Mesenchymal stem cell (in vitro differentiated cells and primary cell): ENCODE data around the gene WDR12.
A peak's percentile ranks its signal among the peaks of the same experiment; 100 is the strongest.

Experiments used
- DNase-seq: peaks from one replicate; pipeline ENCODE4 v3.0.0-alpha.2; 2013
- H2AFZ ChIP-seq: one replicate; pipeline ENCODE4 v1.6.1; 2013; ENCODE audit warnings: low read depth, mild to moderate bottlenecking, control low read depth, inconsistent platforms, low read length, moderate library complexity
- H2AK5ac ChIP-seq: 2 replicates; pipeline ENCODE4 v1.6.1; 2013; ENCODE audit warnings: low read length, moderate library complexity, mild to moderate bottlenecking, inconsistent platforms; ENCODE audit not compliant: severe bottlenecking
- H2BK120ac ChIP-seq: one replicate; pipeline ENCODE4 v1.6.1; 2013; ENCODE audit warnings: low read depth, mild to moderate bottlenecking, inconsistent platforms, low read length, moderate library complexity
- H2BK12ac ChIP-seq, 2 experiments: one replicate each; pipeline ENCODE4 v1.6.1; 2013; ENCODE audit warnings: inconsistent platforms in 2 of 2, low read length in 2 of 2, mild to moderate bottlenecking in 2 of 2, moderate library complexity in 2 of 2, control low read depth in 1 of 2
- H2BK15ac ChIP-seq: one replicate; pipeline ENCODE4 v1.6.1; 2013; ENCODE audit warnings: mild to moderate bottlenecking, low read depth, inconsistent platforms; ENCODE audit not compliant: poor library complexity, severe bottlenecking
- H2BK5ac ChIP-seq: 2 replicates; pipeline ENCODE4 v1.6.1; 2013; ENCODE audit warnings: low read depth, mild to moderate bottlenecking, low read length, control low read depth, inconsistent platforms; ENCODE audit not compliant: poor library complexity, severe bottlenecking
- H3K14ac ChIP-seq, 2 experiments: one replicate each; pipeline ENCODE4 v1.6.1; 2013; ENCODE audit warnings: inconsistent platforms in 2 of 2, low read length in 2 of 2, control low read depth in 1 of 2, mild to moderate bottlenecking in 1 of 2, moderate library complexity in 1 of 2
- H3K18ac ChIP-seq, 2 experiments: one replicate each; pipeline ENCODE4 v1.6.1; 2013; ENCODE audit warnings: inconsistent platforms in 2 of 2, low read length in 2 of 2, control low read depth in 1 of 2, low read depth in 1 of 2, mild to moderate bottlenecking in 1 of 2
- H3K23ac ChIP-seq, 2 experiments: one replicate each; pipeline ENCODE4 v1.6.1; 2013; ENCODE audit warnings: inconsistent platforms in 2 of 2, low read length in 2 of 2, mild to moderate bottlenecking in 2 of 2, moderate library complexity in 2 of 2, control low read depth in 1 of 2
- H3K27ac ChIP-seq: 2 replicates; pipeline ENCODE4 v1.5.1; 2013; ENCODE audit warnings: mild to moderate bottlenecking, moderate library complexity, low read length, control low read depth, inconsistent platforms; ENCODE audit not compliant: poor library complexity, severe bottlenecking
- H3K27me3 ChIP-seq, 2 experiments: 2 replicates each; pipeline versions ENCODE4 v1.6.1 to v1.7.0; 2013; ENCODE audit warnings: low read length in 2 of 2, mild to moderate bottlenecking in 2 of 2, moderate library complexity in 2 of 2, control low read depth in 1 of 2, inconsistent platforms in 1 of 2; ENCODE audit not compliant: control insufficient read depth in 1 of 2, insufficient read depth in 1 of 2
- H3K36me3 ChIP-seq, 2 experiments: 2 replicates each; pipeline versions ENCODE4 v1.6.1 to v1.7.0; 2013; ENCODE audit warnings: low read length in 2 of 2, control low read depth in 1 of 2, inconsistent platforms in 1 of 2, low read depth in 1 of 2, mild to moderate bottlenecking in 1 of 2; ENCODE audit not compliant: insufficient read depth in 2 of 2, control insufficient read depth in 1 of 2
- H3K4ac ChIP-seq, 2 experiments: one replicate each; pipeline ENCODE4 v1.6.1; 2013; ENCODE audit warnings: inconsistent platforms in 2 of 2, low read length in 2 of 2, mild to moderate bottlenecking in 2 of 2, moderate library complexity in 2 of 2, control low read depth in 1 of 2, low read depth in 1 of 2
- H3K4me1 ChIP-seq: 2 replicates; pipeline ENCODE4 v1.6.1; 2013; ENCODE audit warnings: low read depth, low read length, control low read depth; ENCODE audit not compliant: control insufficient read depth, insufficient read depth
- H3K4me2 ChIP-seq: 2 replicates; pipeline ENCODE4 v1.6.1; 2013; ENCODE audit warnings: low read length, mild to moderate bottlenecking, inconsistent platforms; ENCODE audit not compliant: poor library complexity, severe bottlenecking
- H3K4me3 ChIP-seq, 2 experiments: 2 replicates each; pipeline versions ENCODE4 v1.5.1 to v1.7.0; 2013; ENCODE audit warnings: low read length in 2 of 2, mild to moderate bottlenecking in 2 of 2, control low read depth in 1 of 2, low read depth in 1 of 2; ENCODE audit not compliant: insufficient read depth in 1 of 2
- H3K79me1 ChIP-seq: replicated peaks from 2 replicates; pipeline ENCODE4 v1.6.1; 2013; ENCODE audit warnings: mild to moderate bottlenecking, control low read depth, low read length, inconsistent platforms; ENCODE audit not compliant: poor library complexity, severe bottlenecking
- H3K9ac ChIP-seq: 2 replicates; pipeline ENCODE4 v1.7.0; 2013; ENCODE audit warnings: mild to moderate bottlenecking, low read length, moderate library complexity
- H3K9me3 ChIP-seq: 2 replicates; pipeline ENCODE4 v1.7.0; 2013; ENCODE audit warnings: mild to moderate bottlenecking, low read length; ENCODE audit not compliant: control insufficient read depth
- H4K8ac ChIP-seq: one replicate; pipeline ENCODE4 v1.6.1; 2013; ENCODE audit warnings: inconsistent platforms, mild to moderate bottlenecking, low read length, moderate library complexity
- H4K91ac ChIP-seq: one replicate; pipeline ENCODE4 v1.6.1; 2013; ENCODE audit warnings: mild to moderate bottlenecking, low read length, inconsistent platforms
- WGBS: methylation state at CpG from one replicate; pipeline ENCODE4 v1.1.7; 2013; ENCODE audit warnings: mixed read lengths; 5-methylcytosine and 5-hydroxymethylcytosine counted together

The WDR12 gene

DNA sequence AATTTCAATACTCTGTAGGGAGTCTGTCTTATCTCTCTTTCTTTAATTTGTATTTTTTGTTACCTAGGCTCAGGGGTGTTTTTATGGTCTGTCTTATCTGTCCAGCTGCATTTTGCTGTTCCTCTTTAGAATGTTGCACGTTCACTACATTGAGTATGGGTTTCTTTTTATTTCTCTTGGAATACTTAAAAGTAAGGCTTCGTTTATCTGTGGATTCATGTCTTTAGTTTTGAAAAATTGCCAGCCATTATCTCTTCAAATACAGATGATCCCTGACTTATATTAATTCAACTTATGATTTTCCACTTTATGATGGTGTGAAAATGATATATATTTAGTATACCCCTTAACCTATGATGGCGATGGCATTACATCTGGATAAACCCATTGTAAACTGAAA is 27.5 kb upstream of the WDR12 start:
- Histone ChIP-seq H2AFZ (no peak overlapping the region), H3K23ac (no peak overlapping the region), H2BK120ac (no peak overlapping the region), H3K9ac (no peak overlapping the region), H2BK5ac (no peak overlapping the region), H3K4ac (no peak overlapping the region), H3K27ac (no peak overlapping the region), H3K79me1 (no peaks in the 10 kb centered on the region), H2BK12ac (no peak overlapping the region), H3K18ac (no peak overlapping the region), H3K14ac (no peak overlapping the region), H3K36me3 (peaks cover 6 to 16% of the 10 kb centered on the region in 2 experiments), H4K91ac (no peak overlapping the region), H3K4me1 (peaks cover 1% of the 10 kb centered on the region), H2AK5ac (no peak overlapping the region), H3K4me2 (no peak overlapping the region), H3K27me3 (no peaks in the 10 kb centered on the region), H3K9me3 (peaks cover 8% of the 10 kb centered on the region), H4K8ac (no peak overlapping the region), H2BK15ac (no peak overlapping the region), H3K4me3 (no peak overlapping the region)
- no CpG with 5 or more reads among the region's 3 CpGs for WGBS
- no peak for DNase-seq

DNA sequence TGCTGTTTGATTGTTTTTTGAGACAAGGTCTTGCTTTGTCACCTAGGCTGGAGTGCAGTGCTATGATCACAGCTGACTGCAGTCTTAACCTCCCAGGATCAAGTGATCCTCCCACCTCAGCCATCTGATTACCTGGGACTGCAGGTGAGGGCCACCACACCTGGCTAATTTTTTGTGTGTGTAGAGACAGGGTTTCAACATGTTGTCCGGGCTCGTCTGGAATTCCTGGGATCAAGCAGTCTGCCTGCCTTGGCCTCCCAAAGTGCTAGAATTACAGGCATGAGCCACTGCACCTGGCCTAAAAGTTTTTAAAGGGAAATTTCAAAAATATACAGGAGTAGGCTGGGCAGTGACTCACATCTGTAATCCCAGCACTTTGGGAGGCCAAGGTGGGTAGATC is 23.0 kb upstream of the WDR12 start:
- Histone ChIP-seq H2BK12ac (no peak overlapping the region), H3K27ac (no peak overlapping the region), H3K27me3 (no peaks in the 10 kb centered on the region), H3K79me1 (peaks cover 2% of the 10 kb centered on the region), H2BK5ac (no peak overlapping the region), H4K8ac (no peak overlapping the region), H3K4ac (no peak overlapping the region), H3K9ac (no peak overlapping the region), H3K4me3 (no peak overlapping the region), H2AFZ (no peak overlapping the region), H3K23ac (no peak overlapping the region), H3K9me3 (peaks cover 8% of the 10 kb centered on the region), H3K14ac (no peak overlapping the region), H2AK5ac (no peak overlapping the region), H4K91ac (no peak overlapping the region), H3K4me1 (peaks cover 8% of the 10 kb centered on the region), H3K36me3 (peaks cover 11 to 13% of the 10 kb centered on the region in 2 experiments), H3K18ac (no peak overlapping the region), H2BK15ac (no peak overlapping the region), H2BK120ac (no peak overlapping the region), H3K4me2 (no peak overlapping the region)
- WGBS = 93% methylated on average over 2 of the region's 2 CpGs
- DNase-seq = no peak

DNA sequence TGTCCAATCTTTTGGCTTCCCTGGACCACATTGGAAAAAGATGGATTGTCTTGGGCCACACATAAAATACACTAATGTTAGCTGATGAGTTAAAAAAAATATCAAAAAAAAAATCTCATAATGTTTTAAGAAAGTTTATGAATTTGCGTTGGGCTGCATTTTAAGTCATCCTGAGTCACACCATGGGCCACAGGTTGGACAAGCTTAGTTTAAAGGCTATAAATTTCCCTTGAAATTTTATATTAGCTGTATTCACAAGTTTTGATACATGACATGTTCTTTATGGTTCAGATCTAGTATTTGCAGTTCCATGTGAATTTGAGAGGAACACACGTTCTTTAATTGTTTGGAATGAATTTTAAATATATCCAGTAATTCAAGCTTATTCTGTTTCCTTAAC is 22.5 kb upstream of the WDR12 start:
- no peak overlapping the region for H3K14ac ChIP-seq
- no peak overlapping the region for H3K23ac ChIP-seq
- no peak overlapping the region for H2AK5ac ChIP-seq
- H3K4ac ChIP-seq = no peak overlapping the region
- H3K4me3 ChIP-seq = no peak overlapping the region
- no peaks in the 10 kb centered on the region for H3K27me3 ChIP-seq
- no peak overlapping the region for H3K27ac ChIP-seq
- no peak overlapping the region for H2AFZ ChIP-seq
- H3K18ac ChIP-seq = no peak overlapping the region
- no CpG with 5 or more reads among the region's 2 CpGs for WGBS
- no peak overlapping the region for H3K4me2 ChIP-seq
- no peak overlapping the region for H3K9ac ChIP-seq
- H2BK15ac ChIP-seq = no peak overlapping the region
- no peak for DNase-seq
- peaks cover 8 to 11% of the 10 kb centered on the region in 2 experiments for H3K36me3 ChIP-seq
- H2BK12ac ChIP-seq = no peak overlapping the region
- H2BK5ac ChIP-seq = no peak overlapping the region
- peaks cover 8% of the 10 kb centered on the region for H3K4me1 ChIP-seq
- no peak overlapping the region for H2BK120ac ChIP-seq
- H3K9me3 ChIP-seq = peaks cover 5% of the 10 kb centered on the region
- H3K79me1 ChIP-seq = peaks cover 2% of the 10 kb centered on the region
- no peak overlapping the region for H4K91ac ChIP-seq
- H4K8ac ChIP-seq = no peak overlapping the region

DNA sequence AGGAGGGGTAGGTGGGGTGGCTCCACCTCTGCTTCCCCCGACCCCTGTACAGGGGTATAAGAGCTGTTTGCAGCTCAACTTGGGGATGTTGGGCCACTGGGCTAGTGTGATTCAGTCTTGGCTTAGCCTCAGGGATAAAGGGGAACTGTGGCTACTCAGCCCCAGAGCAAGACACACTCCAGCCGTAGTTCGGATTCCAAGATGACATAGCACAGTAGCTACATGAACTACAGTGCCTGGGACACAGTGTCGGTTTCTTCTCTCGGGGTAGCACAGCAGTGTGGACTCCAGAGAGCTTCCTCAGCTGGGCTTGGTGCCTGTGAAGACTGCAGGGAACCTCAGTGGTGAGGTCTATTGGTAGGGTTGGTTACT is 21.7 kb upstream of the WDR12 start:
- H2BK5ac ChIP-seq = no peak overlapping the region
- no peak overlapping the region for H2AFZ ChIP-seq
- H3K36me3 ChIP-seq = peaks cover 6 to 11% of the 10 kb centered on the region in 2 experiments
- WGBS = 95% methylated on average over 5 of the region's 5 CpGs
- H3K9ac ChIP-seq = peak overlapping the region; percentile 48
- peaks cover 8% of the 10 kb centered on the region for H3K4me1 ChIP-seq
- no peak overlapping the region for H2AK5ac ChIP-seq
- peaks cover 2% of the 10 kb centered on the region for H3K79me1 ChIP-seq
- no peak overlapping the region for H3K4me2 ChIP-seq
- no peaks in the 10 kb centered on the region for H3K9me3 ChIP-seq
- H3K18ac ChIP-seq = no peak overlapping the region
- H4K91ac ChIP-seq = no peak overlapping the region
- H3K4ac ChIP-seq = no peak overlapping the region
- H4K8ac ChIP-seq = no peak overlapping the region
- H2BK12ac ChIP-seq = peak overlapping the region in 1 of 2 experiments; percentile 45
- no peaks in the 10 kb centered on the region for H3K27me3 ChIP-seq
- DNase-seq = no peak
- H3K14ac ChIP-seq = no peak overlapping the region
- no peak overlapping the region for H2BK15ac ChIP-seq
- no peak overlapping the region for H3K27ac ChIP-seq
- no peak overlapping the region for H2BK120ac ChIP-seq
- peak overlapping the region in 1 of 2 experiments; percentile 37 for H3K4me3 ChIP-seq
- no peak overlapping the region for H3K23ac ChIP-seq
